K562 (cell line): ENCODE results near the gene KRTAP16-1. TPM values are rescaled to one million over a fixed set of nuclear protein-coding genes. Genes with fewer than 3 reads are reported as not detected.

Experiments
- ATAC-seq: fragments of 200-7000 bp; cut with Tn5 transposase; 3 replicates; pipeline ENCODE4 v1.9.1; 2020; ENCODE audit warnings: moderate library complexity
- BruUV-seq: library from RNA; stranded (reverse); fragments of 400-500 nt; replicated peaks from 2 replicates; lab custom pipeline; 2021; lab: Mats Ljungman, UMichigan
- CTCF ChIA-PET: fragments of 300-600 bp; formaldehyde crosslinking; extraction: SDS; loops from one replicate; lab custom pipeline; 2021; ENCODE audit warnings: low intra/inter-chr PET ratio; lab: Yijun Ruan, JAX
- POLR2A ChIA-PET: fragments of 300-600, 350-650 bp; sonication (Branson Sonifier 250); formaldehyde crosslinking; extraction: SDS; loops from one replicate; lab custom pipeline; 2021; ENCODE audit warnings: antibody characterized with exemption, inconsistent platforms; lab: Yijun Ruan, JAX
- DNase-seq, 4 experiments: peaks; one replicate each; pipeline versions ENCODE4 v3.0.0 to v3.0.0-alpha.2; 2011 to 2018; ENCODE audit warnings: low spot score in 3 of 4, mixed read lengths in 3 of 4; ENCODE audit errors: extremely low read depth in 1 of 4
- FAIRE-seq: peaks from 2 replicates; lab custom pipeline; 2011; peaks lifted over from hg19 to GRCh38; lab: Jason Lieb, UNC
- H2AFZ ChIP-seq: 2 replicates; pipeline ENCODE4 v1.6.0; 2011; ENCODE audit warnings: low read depth, low read length, control low read depth, inconsistent platforms
- H3K27ac ChIP-seq: fragments of 200-600 bp; 3 replicates; pipeline ENCODE4 v1.8.0; 2011; ENCODE audit warnings: low read depth, mild to moderate bottlenecking, control low read depth, inconsistent platforms, low read length, moderate library complexity, mixed read lengths; ENCODE audit errors: extremely low read depth
- H3K27me3 ChIP-seq, 2 experiments: fragments of 300-600 bp in 1 of 2; 2 replicates in 1 of 2; 3 replicates in 1 of 2; pipeline versions ENCODE4 v1.6.0 to v1.8.0; 2011; ENCODE audit warnings: inconsistent platforms in 2 of 2, low read length in 2 of 2, mild to moderate bottlenecking in 1 of 2, mixed read lengths in 1 of 2, moderate library complexity in 1 of 2; ENCODE audit not compliant: control insufficient read depth in 2 of 2, insufficient read depth in 2 of 2
- H3K36me3 ChIP-seq: fragments of 300-600 bp; 3 replicates; pipeline ENCODE4 v1.8.0; 2011; ENCODE audit warnings: mild to moderate bottlenecking, low read length, inconsistent platforms; ENCODE audit not compliant: control insufficient read depth, insufficient read depth
- H3K4me1 ChIP-seq, 2 experiments: fragments of 200-600 bp in 1 of 2; replicated peaks in 1 of 2; 2 replicates in 1 of 2; 3 replicates in 1 of 2; pipeline versions ENCODE4 v1.5.1 to v1.8.0; 2011; ENCODE audit warnings: inconsistent platforms in 2 of 2, low read length in 2 of 2, mild to moderate bottlenecking in 1 of 2, mixed read lengths in 1 of 2, moderate library complexity in 1 of 2; ENCODE audit not compliant: control insufficient read depth in 2 of 2, insufficient read depth in 2 of 2
- H3K4me2 ChIP-seq: 2 replicates; pipeline ENCODE4 v1.6.1; 2011; ENCODE audit warnings: low read length, control low read depth, inconsistent platforms, mixed read lengths; ENCODE audit not compliant: insufficient read depth
- H3K4me3 ChIP-seq: fragments of 200-600 bp; sonication (generic), shearing (Covaris generic); 2 replicates; pipeline ENCODE4 v1.5.1; 2016; ENCODE audit warnings: control low read depth, inconsistent platforms
- H3K79me2 ChIP-seq: fragments of 200-600 bp; 3 replicates; pipeline ENCODE4 v1.8.0; 2011; ENCODE audit warnings: low read length, inconsistent platforms; ENCODE audit not compliant: control insufficient read depth, insufficient read depth
- H3K9ac ChIP-seq, 2 experiments: 2 replicates each; pipeline versions ENCODE4 v1.6.0 to v1.6.1; 2011; ENCODE audit warnings: low read depth in 2 of 2, low read length in 2 of 2, control low read depth in 1 of 2, inconsistent platforms in 1 of 2, mild to moderate bottlenecking in 1 of 2, mixed read lengths in 1 of 2; ENCODE audit not compliant: insufficient read depth in 1 of 2
- H3K9me1 ChIP-seq: one replicate; pipeline ENCODE4 v1.6.0; 2011; ENCODE audit warnings: inconsistent platforms, mild to moderate bottlenecking, low read length, moderate library complexity; ENCODE audit not compliant: control insufficient read depth, insufficient read depth
- H3K9me3 ChIP-seq: replicated peaks from 2 replicates; pipeline ENCODE4 v1.5.1; 2011; ENCODE audit warnings: low read depth, low read length, inconsistent platforms; ENCODE audit not compliant: control insufficient read depth, insufficient read depth
- H4K20me1 ChIP-seq: replicated peaks from 2 replicates; pipeline ENCODE4 v1.6.1; 2011; ENCODE audit warnings: low read length, inconsistent platforms, mixed read lengths; ENCODE audit not compliant: control insufficient read depth, insufficient read depth
- BCOR ChIP-seq: fragments of 450-650 bp; IDR thresholded peaks from 2 replicates; pipeline ENCODE4 v1.6.1; 2016
- FOXA3 ChIP-seq, 2 experiments: fragments of 450-650 bp in 1 of 2; sonication (generic) in 1 of 2; formaldehyde crosslinking; IDR thresholded peaks in 1 of 2; conservative IDR thresholded peaks in 1 of 2; 2 replicates each; pipeline versions ENCODE4 v1.4.0 to v1.8.0; 2020 to 2022; ENCODE audit warnings: mild to moderate bottlenecking in 2 of 2, missing genetic modification reagents in 1 of 2
- GABPB2 ChIP-seq: fragments of 250-450 bp; sonication (Bioruptor Pico); conservative IDR thresholded peaks from 2 replicates; pipeline ENCODE4 v1.5.1; 2021; ENCODE audit warnings: mild to moderate bottlenecking
- HIVEP1 ChIP-seq: fragments of 250-450 bp; sonication (Bioruptor Pico); IDR thresholded peaks from 2 replicates; pipeline ENCODE4 v1.4.0; 2020; ENCODE audit warnings: mild to moderate bottlenecking
- JUND ChIP-seq, 2 experiments: IDR thresholded peaks; 2 replicates in 1 of 2; 3 replicates in 1 of 2; pipeline ENCODE4 v1.6.1; 2011; ENCODE audit warnings: borderline replicate concordance in 2 of 2, low read depth in 2 of 2, low read length in 2 of 2, improper control_type of control experiment in 1 of 2, missing biosample characterization in 1 of 2, missing genetic modification characterization in 1 of 2, missing genetic modification reagents in 1 of 2
- MAZ ChIP-seq, 2 experiments: fragments of 450-650 bp in 1 of 2; sonication (generic) in 1 of 2; formaldehyde crosslinking; IDR thresholded peaks in 1 of 2; conservative IDR thresholded peaks in 1 of 2; 2 replicates each; pipeline versions ENCODE4 v1.4.0 to v1.5.0; 2020; ENCODE audit warnings: mild to moderate bottlenecking in 1 of 2, missing genetic modification reagents in 1 of 2
- SAFB ChIP-seq: fragments of 200-400 bp; formaldehyde crosslinking; IDR thresholded peaks from 2 replicates; pipeline ENCODE4 v1.6.1; 2017; ENCODE audit warnings: low read depth, low read length, borderline replicate concordance
- SNIP1 ChIP-seq: fragments of 450-650 bp; IDR thresholded peaks from 2 replicates; pipeline ENCODE4 v1.7.1; 2017; ENCODE audit warnings: low read depth, mild to moderate bottlenecking
- TSHZ1 ChIP-seq: fragments of 250-450 bp; sonication (Bioruptor Pico); IDR thresholded peaks from 2 replicates; pipeline ENCODE4 v1.4.0; 2020; ENCODE audit warnings: mild to moderate bottlenecking, moderate library complexity
- ZNF165 ChIP-seq: fragments of 250-450 bp; sonication (Bioruptor Pico); IDR thresholded peaks from 2 replicates; pipeline ENCODE4 v1.4.0; 2020; ENCODE audit warnings: borderline replicate concordance
- WGBS: fragments of 100-300 bp; shearing (Covaris generic); methylation state at CpG from one replicate; pipeline ENCODE4 v1.1.6; 2016; ENCODE audit warnings: low coverage, mixed read lengths; ENCODE audit not compliant: insufficient coverage; ENCODE audit errors: missing lambda C conversion rate; 5-methylcytosine and 5-hydroxymethylcytosine counted together
- in situ Hi-C: fragments of 300-500 bp; cut with MboI; formaldehyde crosslinking; loops from 4 replicates; pipeline ENCODE4 v1.15.0; 2018; ENCODE audit warnings: inconsistent platforms, mixed read lengths
- intact Hi-C: fragments of 100-400 bp; cut with micrococcal nuclease; formaldehyde crosslinking; loops from 2 replicates; pipeline ENCODE4 v1.14.2; 2022
- polyA plus RNA-seq, 8 experiments: library from polyadenylated mRNA; depleted of rRNA in 4 of 8; stranded (reverse) in 5 of 8; unstranded in 3 of 8; fragments of >200 nt; fragmentation: Nextera tagmentation in 2 of 8; fragmentation: Illumina TruSeq in 1 of 8; extraction: Ambion mirVana in 2 of 8; extraction: Trizol in 1 of 8; gene quantifications; 2 replicates each; pipeline versions ENCODE4 v1.2.1 to v1.2.3, GENCODE V29; 2011 to 2014; ENCODE audit warnings: inconsistent platforms in 1 of 8, missing spikeins in 1 of 8
- total RNA-seq, 7 experiments: library from RNA; depleted of rRNA in 6 of 7; stranded (reverse); fragments of >200 nt in 6 of 7; fragmentation: Illumina TruSeq in 2 of 7; extraction: Trizol in 2 of 7; gene quantifications; 2 replicates each; pipeline versions ENCODE4 v1.2.1 to v1.2.3, GENCODE V29; 2011 to 2021; ENCODE audit warnings: low replicate concordance in 1 of 7
- TF ChIP-seq, protein P1 (sequence below), 2 experiments: fragments of 450-650 bp; IDR thresholded peaks; 2 replicates each; pipeline ENCODE4 v1.6.1; 2016

The KRTAP16-1 gene
- total and polyA plus RNA-seq, 9 of the 15 experiments (the other 6 are each of a cell fraction or from before 2014, with no cell fraction given) = not detected

- CTCF ChIA-PET = no interaction called here
- 0% methylated on average over 1 of the region's 1 CpG for WGBS
- in situ Hi-C loops = loop anchor here (5.0 kb wide), 1 partner anchor 55 kb away; no protein-coding TSS in a partner anchor
- TF ChIP-seq HIVEP1 (no peak), SAFB (no peak), FOXA3 (CRISPR knock-in tag; conservative IDR thresholded peaks at IDR 0.05 in 1 of 2, IDR thresholded peaks at IDR 0.05 in 1 of 2) (no peak), ZNF165 (no peak), MAZ (CRISPR knock-in tag; conservative IDR thresholded peaks at IDR 0.05 in 1 of 2, IDR thresholded peaks at IDR 0.05 in 1 of 2) (no peak), TSHZ1 (CRISPR knock-in tag) (no peak), JUND (IDR thresholded peaks at IDR 0.05; ENCODE audit: borderline replicate concordance, low read depth, low read length) (no peak), JUND (tag; IDR thresholded peaks at IDR 0.05; ENCODE audit: borderline replicate concordance, low read depth, low read length) (no peak), SNIP1 (no peak), BCOR (no peak), GABPB2 (CRISPR knock-in tag) (no peak)
- TF ChIP-seq, protein P1, sequence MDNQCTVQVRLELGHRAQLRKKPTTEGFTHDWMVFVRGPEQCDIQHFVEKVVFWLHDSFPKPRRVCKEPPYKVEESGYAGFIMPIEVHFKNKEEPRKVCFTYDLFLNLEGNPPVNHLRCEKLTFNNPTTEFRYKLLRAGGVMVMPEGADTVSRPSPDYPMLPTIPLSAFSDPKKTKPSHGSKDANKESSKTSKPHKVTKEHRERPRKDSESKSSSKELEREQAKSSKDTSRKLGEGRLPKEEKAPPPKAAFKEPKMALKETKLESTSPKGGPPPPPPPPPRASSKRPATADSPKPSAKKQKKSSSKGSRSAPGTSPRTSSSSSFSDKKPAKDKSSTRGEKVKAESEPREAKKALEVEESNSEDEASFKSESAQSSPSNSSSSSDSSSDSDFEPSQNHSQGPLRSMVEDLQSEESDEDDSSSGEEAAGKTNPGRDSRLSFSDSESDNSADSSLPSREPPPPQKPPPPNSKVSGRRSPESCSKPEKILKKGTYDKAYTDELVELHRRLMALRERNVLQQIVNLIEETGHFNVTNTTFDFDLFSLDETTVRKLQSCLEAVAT (IDR thresholded peaks at IDR 0.05) = no peak
These were observed 12.3 kb downstream of the KRTAP16-1 start for GRCh38 chr17:41296846-41297245.

More at GRCh38 chr17:41296846-41297245, 12.3 kb downstream of the KRTAP16-1 start:
- H3K4me2 ChIP-seq = no peak overlapping the region
- FAIRE-seq = no peak
- no peaks in the 10 kb centered on the region for H3K4me1 ChIP-seq
- no peaks in the 10 kb centered on the region for H3K9me3 ChIP-seq
- H3K4me3 ChIP-seq = no peak overlapping the region
- H2AFZ ChIP-seq = no peak overlapping the region
- H4K20me1 ChIP-seq = no peaks in the 10 kb centered on the region
- H3K27me3 ChIP-seq = peaks cover 0 to 15% of the 10 kb centered on the region in 2 experiments; a peak in 1 of 5 replicates
- H3K79me2 ChIP-seq = no peaks in the 10 kb centered on the region
- DNase-seq = no peak
- no peak for ATAC-seq
- H3K36me3 ChIP-seq = no peaks in the 10 kb centered on the region
- intact Hi-C loops = no loop called here
- H3K27ac ChIP-seq = no peak overlapping the region
- POLR2A ChIA-PET = no interaction called here
- H3K9me1 ChIP-seq = no peaks in the 10 kb centered on the region
- H3K9ac ChIP-seq = no peak overlapping the region
- no TSS peak for BruUV-seq
